Measurements from ENCODE around the gene LRRFIP2. TPM values are rescaled to one million over a fixed set of nuclear protein-coding genes. Genes with fewer than 3 reads are reported as not detected.
A peak's percentile ranks its signal among the peaks of the same experiment; 100 is the strongest.

LRRFIP2 gene
- total RNA-seq, 1 donor: 84.2 TPM

DNA sequence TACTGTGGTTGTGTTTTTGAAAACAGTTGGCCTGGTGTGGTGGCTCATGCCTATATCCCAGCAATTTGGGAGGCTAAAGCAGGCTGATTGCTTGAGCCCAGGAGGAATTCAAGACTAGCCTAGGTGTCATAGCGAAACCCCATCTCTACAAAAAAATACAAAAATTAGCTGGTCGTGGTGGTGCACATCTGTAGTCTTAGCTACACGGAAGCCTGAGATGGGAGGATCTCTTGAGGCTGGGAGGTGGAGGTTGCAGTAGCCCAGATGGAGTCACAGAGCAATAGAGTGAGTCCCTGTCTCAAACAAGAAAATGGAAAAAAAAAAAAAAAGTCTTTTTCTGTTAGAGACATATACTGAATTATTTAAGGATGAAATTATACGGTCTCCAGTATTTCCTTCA, 14.7 kb upstream of the LRRFIP2 start:
- TF ChIP-seq, protein P1, sequence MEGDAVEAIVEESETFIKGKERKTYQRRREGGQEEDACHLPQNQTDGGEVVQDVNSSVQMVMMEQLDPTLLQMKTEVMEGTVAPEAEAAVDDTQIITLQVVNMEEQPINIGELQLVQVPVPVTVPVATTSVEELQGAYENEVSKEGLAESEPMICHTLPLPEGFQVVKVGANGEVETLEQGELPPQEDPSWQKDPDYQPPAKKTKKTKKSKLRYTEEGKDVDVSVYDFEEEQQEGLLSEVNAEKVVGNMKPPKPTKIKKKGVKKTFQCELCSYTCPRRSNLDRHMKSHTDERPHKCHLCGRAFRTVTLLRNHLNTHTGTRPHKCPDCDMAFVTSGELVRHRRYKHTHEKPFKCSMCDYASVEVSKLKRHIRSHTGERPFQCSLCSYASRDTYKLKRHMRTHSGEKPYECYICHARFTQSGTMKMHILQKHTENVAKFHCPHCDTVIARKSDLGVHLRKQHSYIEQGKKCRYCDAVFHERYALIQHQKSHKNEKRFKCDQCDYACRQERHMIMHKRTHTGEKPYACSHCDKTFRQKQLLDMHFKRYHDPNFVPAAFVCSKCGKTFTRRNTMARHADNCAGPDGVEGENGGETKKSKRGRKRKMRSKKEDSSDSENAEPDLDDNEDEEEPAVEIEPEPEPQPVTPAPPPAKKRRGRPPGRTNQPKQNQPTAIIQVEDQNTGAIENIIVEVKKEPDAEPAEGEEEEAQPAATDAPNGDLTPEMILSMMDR (IDR thresholded peaks at IDR 0.05; ENCODE audit: insufficient read depth, low read depth, low read length): no peak
- no peak overlapping the region for H3K4me3 ChIP-seq (ENCODE audit: low read depth, low read length)
- DNase-seq (ENCODE audit: low read depth): no peak

DNA sequence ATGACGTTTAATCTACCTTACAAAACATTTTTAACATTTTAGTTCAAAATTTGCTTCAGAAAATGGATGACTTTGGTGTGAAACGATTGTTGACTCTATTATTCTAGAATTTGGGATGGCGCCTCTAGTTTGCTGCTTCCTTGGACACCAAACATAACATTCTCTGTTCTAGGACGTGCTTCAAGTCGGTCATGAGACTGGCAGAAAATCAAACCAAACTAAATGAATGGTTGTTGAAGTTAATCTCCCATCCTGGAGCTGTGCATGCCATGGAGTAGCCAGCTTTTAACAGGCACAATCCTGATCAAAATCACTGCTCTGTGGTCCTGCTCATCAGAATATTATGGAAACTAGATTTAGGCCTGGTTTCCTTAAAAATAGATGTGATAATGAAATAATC, 9.6 kb upstream of the LRRFIP2 start:
- TF ChIP-seq, protein P1 (IDR thresholded peaks at IDR 0.05; ENCODE audit: insufficient read depth, low read depth, low read length): no peak
- DNase-seq (ENCODE audit: low read depth): no peak

DNA sequence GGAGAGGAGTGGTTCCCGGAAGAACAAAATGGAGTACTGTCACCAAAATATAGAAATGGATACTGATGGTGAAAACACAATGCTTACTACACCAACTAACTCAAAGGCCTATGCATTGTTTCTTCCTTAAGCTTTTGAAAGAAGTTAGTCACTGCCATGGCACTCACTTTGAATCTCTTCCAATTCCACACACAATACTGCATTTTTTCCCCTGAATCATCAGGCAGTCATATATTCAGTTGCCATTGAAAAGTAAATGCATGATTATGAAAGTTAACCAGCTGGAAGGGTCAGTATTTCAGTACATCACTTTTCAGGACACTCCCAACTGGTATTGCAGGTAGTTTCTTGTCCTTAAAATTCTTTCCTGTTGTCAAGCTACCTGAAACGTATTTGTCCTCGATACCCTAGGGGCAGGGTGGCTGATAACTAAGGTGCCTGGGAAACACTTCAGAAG, 9.0 kb upstream of the LRRFIP2 start:
- peak; percentile 83 for DNase-seq (ENCODE audit: low read depth)
- no peak overlapping the region for H3K4me3 ChIP-seq (ENCODE audit: low read depth, low read length)
- TF ChIP-seq, protein P1 (IDR thresholded peaks at IDR 0.05; ENCODE audit: insufficient read depth, low read depth, low read length): no peak

More for the DNA sequence above, 9.6 kb upstream of the LRRFIP2 start:
- no peak overlapping the region for H3K4me3 ChIP-seq (ENCODE audit: low read depth, low read length)

DNA sequence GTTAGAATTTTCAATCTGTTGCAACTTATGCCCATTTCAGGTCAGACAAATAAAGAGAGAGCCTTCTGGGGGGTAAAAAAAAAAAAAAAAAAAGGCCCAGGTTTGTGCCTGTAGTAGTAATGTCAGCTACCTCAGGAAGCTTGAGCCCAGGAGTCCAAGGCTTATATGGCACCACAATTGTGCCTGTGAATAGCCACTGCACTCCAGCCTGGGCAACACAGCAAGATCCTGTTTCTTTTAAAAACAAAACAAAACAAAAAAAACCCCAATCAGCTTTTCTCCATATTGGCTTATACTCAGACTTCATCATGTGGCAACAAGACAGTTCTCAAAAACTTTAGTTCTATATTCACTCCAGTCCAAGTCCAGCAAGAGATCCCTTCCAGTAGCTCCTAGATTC, 8.4 kb upstream of the LRRFIP2 start:
- H3K4me3 ChIP-seq (ENCODE audit: low read depth, low read length): no peak overlapping the region
- no peak for DNase-seq (ENCODE audit: low read depth)
- TF ChIP-seq, protein P1 (IDR thresholded peaks at IDR 0.05; ENCODE audit: insufficient read depth, low read depth, low read length): no peak

DNA sequence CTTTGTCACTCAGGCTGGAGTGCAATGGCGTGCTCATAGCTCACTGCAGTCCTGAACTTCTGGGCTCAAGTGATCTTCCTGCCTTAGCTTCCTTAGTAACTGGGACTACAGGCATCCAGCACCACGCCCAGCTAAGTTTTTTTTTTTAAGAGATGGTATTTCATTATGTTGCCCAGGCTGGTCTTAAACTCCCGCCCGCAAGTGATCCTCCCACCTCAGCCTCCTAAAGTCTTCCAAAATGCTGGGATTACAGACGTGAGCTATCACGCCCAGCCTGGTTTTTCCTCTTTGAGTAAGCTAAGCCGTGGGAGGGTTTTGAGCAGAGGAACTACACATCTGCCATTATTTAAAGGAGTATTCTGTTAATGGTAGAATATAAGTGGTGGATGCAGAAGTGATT, 7.4 kb upstream of the LRRFIP2 start:
- TF ChIP-seq, protein P1 (IDR thresholded peaks at IDR 0.05; ENCODE audit: insufficient read depth, low read depth, low read length): no peak

DNA sequence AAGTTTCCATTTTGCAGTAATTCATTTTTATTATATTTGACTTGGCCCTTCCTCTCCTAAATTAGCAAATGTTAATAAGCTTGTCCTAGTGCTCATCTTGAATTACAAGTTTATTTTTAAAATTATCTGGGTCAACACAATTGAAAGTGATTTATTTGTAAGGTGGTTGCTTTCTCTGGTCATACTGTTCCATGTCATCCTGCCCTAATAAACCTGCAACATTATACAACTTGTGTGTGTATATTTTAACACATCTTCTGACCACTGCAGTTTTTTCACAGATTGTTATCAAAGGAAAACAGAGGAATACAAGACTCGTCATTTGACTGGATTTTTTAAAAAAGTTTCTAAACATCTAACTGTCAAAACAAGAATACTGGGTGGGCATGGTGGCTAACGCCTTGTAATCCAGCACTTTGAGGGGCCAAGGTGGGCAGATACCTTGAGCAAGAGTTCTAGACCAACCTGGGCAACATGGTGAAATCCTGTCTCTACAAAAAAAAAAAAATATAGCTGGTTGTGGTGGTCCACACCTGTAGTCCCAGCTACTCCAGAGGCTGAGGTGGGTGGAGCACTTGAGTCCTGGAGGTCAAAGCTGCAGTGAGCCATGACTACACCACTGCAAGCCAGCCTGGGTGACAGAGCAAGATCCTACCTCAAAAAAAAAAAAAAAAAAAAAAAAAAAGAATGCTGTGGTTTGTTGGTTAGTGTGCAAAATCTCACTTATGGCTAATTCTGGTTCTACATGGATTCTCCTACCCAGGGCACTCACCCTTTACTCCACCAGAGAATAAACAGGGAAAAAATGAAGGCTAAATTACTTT, 5.0 kb upstream of the LRRFIP2 start:
- no peak overlapping the region for H3K4me3 ChIP-seq (ENCODE audit: low read depth, low read length)
- DNase-seq (ENCODE audit: low read depth): no peak
- TF ChIP-seq, protein P1 (IDR thresholded peaks at IDR 0.05; ENCODE audit: insufficient read depth, low read depth, low read length): no peak

More for the DNA sequence above, 7.4 kb upstream of the LRRFIP2 start:
- DNase-seq (ENCODE audit: low read depth): peak; percentile 25
- no peak overlapping the region for H3K4me3 ChIP-seq (ENCODE audit: low read depth, low read length)
